SK-N-SH (cell line): ENCODE measurements around the gene EIF3A. TPM values are rescaled to one million over a fixed set of nuclear protein-coding genes. Genes with fewer than 3 reads are reported as not detected.

ENCODE experiments used
- CTCF ChIA-PET: fragments of 300-600, 350-600 bp; formaldehyde crosslinking; extraction: SDS; loops from one replicate; lab custom pipeline; 2021; lab: Yijun Ruan, JAX
- POLR2A ChIA-PET: fragments of 350-600 bp; sonication (Branson Sonifier 250); formaldehyde crosslinking; extraction: SDS; loops from one replicate; lab custom pipeline; 2020; ENCODE audit warnings: antibody characterized with exemption, inconsistent platforms; lab: Yijun Ruan, JAX
- DNase-seq: peaks from one replicate; pipeline ENCODE4 v3.0.0; 2012
- H2AFZ ChIP-seq: fragments of 200-600 bp; sonication (generic); 2 replicates; pipeline ENCODE4 v1.8.1; 2016; ENCODE audit warnings: antibody characterized with exemption, mild to moderate bottlenecking, low read depth
- H3F3A ChIP-seq: fragments of 200-600 bp; sonication (generic); replicated peaks from 2 replicates; pipeline ENCODE3; 2016; ENCODE audit warnings: antibody characterized with exemption, mild to moderate bottlenecking; ENCODE audit not compliant: insufficient read depth
- H3K27ac ChIP-seq, 2 experiments: fragments of 200-500 bp in 1 of 2; fragments of 200-600 bp in 1 of 2; sonication (Bioruptor generic) in 1 of 2; sonication (generic), shearing (Covaris generic) in 1 of 2; 2 replicates each; pipeline versions ENCODE4 v1.5.1 to v1.6.1; 2014 to 2016; ENCODE audit warnings: low read depth in 2 of 2, inconsistent platforms in 1 of 2, low read length in 1 of 2, mild to moderate bottlenecking in 1 of 2, mixed read lengths in 1 of 2
- H3K27me3 ChIP-seq: fragments of 200-600 bp; sonication (generic), shearing (Covaris generic); 2 replicates; pipeline ENCODE4 v1.6.1; 2016; ENCODE audit warnings: mixed run types; ENCODE audit not compliant: insufficient read depth
- H3K36me3 ChIP-seq, 2 experiments: fragments of 200-500 bp in 1 of 2; fragments of 200-600 bp in 1 of 2; sonication (Bioruptor generic) in 1 of 2; sonication (generic) in 1 of 2; replicated peaks in 1 of 2; 2 replicates each; pipeline versions ENCODE3 to v1.5.1; 2014 to 2016; ENCODE audit warnings: low read length in 1 of 2, mild to moderate bottlenecking in 1 of 2; ENCODE audit not compliant: insufficient read depth in 2 of 2, control insufficient read depth in 1 of 2
- H3K4me1 ChIP-seq, 2 experiments: fragments of 200-500 bp in 1 of 2; fragments of 200-600 bp in 1 of 2; sonication (Bioruptor generic) in 1 of 2; sonication (generic), shearing (Covaris generic) in 1 of 2; 2 replicates each; pipeline versions ENCODE4 v1.5.1 to v1.6.1; 2014 to 2016; ENCODE audit warnings: low read depth in 1 of 2, low read length in 1 of 2, mixed run types in 1 of 2; ENCODE audit not compliant: insufficient read depth in 2 of 2, control insufficient read depth in 1 of 2
- H3K4me2 ChIP-seq: fragments of 200-600 bp; sonication (generic), shearing (Covaris generic); 2 replicates; pipeline ENCODE4 v1.6.1; 2017; ENCODE audit warnings: mixed run types
- H3K4me3 ChIP-seq, 2 experiments: fragments of 200-500 bp in 1 of 2; fragments of 200-600 bp in 1 of 2; sonication (Bioruptor generic) in 1 of 2; sonication (generic), shearing (Covaris generic) in 1 of 2; 2 replicates each; pipeline versions ENCODE4 v1.5.1 to v1.8.1; 2014 to 2016; ENCODE audit warnings: low read depth in 2 of 2, inconsistent platforms in 1 of 2, low read length in 1 of 2, mild to moderate bottlenecking in 1 of 2, mixed read lengths in 1 of 2, moderate library complexity in 1 of 2
- H3K79me2 ChIP-seq: fragments of 200-600 bp; sonication (generic); 2 replicates; pipeline ENCODE4 v1.8.1; 2017; ENCODE audit warnings: mild to moderate bottlenecking; ENCODE audit not compliant: insufficient read depth
- H3K9ac ChIP-seq: fragments of 200-600 bp; sonication (generic); 2 replicates; pipeline ENCODE4 v1.6.1; 2017; ENCODE audit warnings: mixed run types
- H3K9me2 ChIP-seq: fragments of 200-600 bp; sonication (generic); 2 replicates; pipeline ENCODE4 v1.6.1; 2017; ENCODE audit warnings: mixed run types
- H3K9me3 ChIP-seq: fragments of 200-600 bp; sonication (generic); 2 replicates; pipeline ENCODE4 v1.6.1; 2017; ENCODE audit warnings: mixed run types, mild to moderate bottlenecking, moderate library complexity
- H4K20me1 ChIP-seq: fragments of 200-600 bp; sonication (generic); 2 replicates; pipeline ENCODE4 v1.6.1; 2017; ENCODE audit warnings: mild to moderate bottlenecking, mixed run types; ENCODE audit not compliant: insufficient read depth
- CHD2 ChIP-seq: fragments of 150-350 bp; IDR thresholded peaks from 2 replicates; pipeline ENCODE4 v1.6.1; 2018; ENCODE audit warnings: low read length; ENCODE audit not compliant: partially characterized antibody
- ELF1 ChIP-seq: IDR thresholded peaks from 2 replicates; pipeline ENCODE4 v1.4.0; 2012
- EP300 ChIP-seq, 2 experiments: IDR thresholded peaks; 2 replicates each; pipeline versions ENCODE4 v1.4.0 to v1.6.1; 2012; ENCODE audit warnings: borderline replicate concordance in 1 of 2, low read depth in 1 of 2, low read length in 1 of 2
- EZH2phosphoT487 ChIP-seq: fragments of 200-600 bp; sonication (generic); IDR thresholded peaks from 2 replicates; pipeline ENCODE4 v1.6.1; 2017; ENCODE audit warnings: low read depth, mixed run types, mild to moderate bottlenecking, antibody characterized with exemption, moderate library complexity, borderline replicate concordance
- FOSL2 ChIP-seq: IDR thresholded peaks from 2 replicates; pipeline ENCODE4 v1.4.0; 2012; ENCODE audit warnings: low read depth, mild to moderate bottlenecking, moderate library complexity, borderline replicate concordance
- FOXM1 ChIP-seq: IDR thresholded peaks from 2 replicates; pipeline ENCODE4 v1.4.0; 2012; ENCODE audit warnings: low read depth, mild to moderate bottlenecking
- GABPA ChIP-seq: IDR thresholded peaks from 2 replicates; pipeline ENCODE4 v1.4.0; 2012; ENCODE audit warnings: low read depth, mild to moderate bottlenecking
- GATA2 ChIP-seq: sonication (generic); formaldehyde crosslinking; IDR thresholded peaks from 2 replicates; pipeline ENCODE4 v1.5.0; 2020; ENCODE audit warnings: mild to moderate bottlenecking, missing genetic modification reagents
- PBX3 ChIP-seq: IDR thresholded peaks from 2 replicates; pipeline ENCODE4; 2012
- RCOR1 ChIP-seq: fragments of 150-350 bp; IDR thresholded peaks from 2 replicates; pipeline ENCODE4 v1.6.1; 2017; ENCODE audit warnings: antibody characterized with exemption, low read length
- REST ChIP-seq: IDR thresholded peaks from 2 replicates; pipeline ENCODE4 v1.6.1; 2012; ENCODE audit warnings: mild to moderate bottlenecking, low read depth, low read length, moderate library complexity
- TCF12 ChIP-seq: IDR thresholded peaks from 2 replicates; pipeline ENCODE4 v1.4.0; 2012
- TEAD4 ChIP-seq: IDR thresholded peaks from 2 replicates; pipeline ENCODE4 v1.4.0; 2012; ENCODE audit warnings: mild to moderate bottlenecking, borderline replicate concordance; ENCODE audit not compliant: insufficient read depth
- YY1 ChIP-seq: IDR thresholded peaks from 2 replicates; pipeline ENCODE4 v1.4.0; 2012; ENCODE audit warnings: low read depth, mild to moderate bottlenecking
- WGBS: methylation state at CpG from one replicate; pipeline ENCODE4 v1.1.6; 2017; ENCODE audit warnings: low lambda C conversion rate; 5-methylcytosine and 5-hydroxymethylcytosine counted together
- polyA plus RNA-seq, 3 experiments: library from polyadenylated mRNA; depleted of rRNA; stranded (reverse); fragments of >200 nt; gene quantifications; 2 replicates each; pipeline ENCODE4 v1.2.3, GENCODE V29; 2012
- TF ChIP-seq, protein P1 (sequence below): fragments of 200-600 bp; sonication (generic); IDR thresholded peaks from 2 replicates; pipeline ENCODE4 v1.6.1; 2017; ENCODE audit warnings: antibody characterized with exemption, mild to moderate bottlenecking, moderate library complexity
- TF ChIP-seq, protein P2 (sequence below): IDR thresholded peaks from 2 replicates; pipeline ENCODE4 v1.4.0; 2012; ENCODE audit warnings: low read depth, borderline replicate concordance

The EIF3A gene
- polyA plus RNA-seq, 1 of the 3 experiments (the other 2 are of a cell fraction), result 25.8 TPM

DNA sequence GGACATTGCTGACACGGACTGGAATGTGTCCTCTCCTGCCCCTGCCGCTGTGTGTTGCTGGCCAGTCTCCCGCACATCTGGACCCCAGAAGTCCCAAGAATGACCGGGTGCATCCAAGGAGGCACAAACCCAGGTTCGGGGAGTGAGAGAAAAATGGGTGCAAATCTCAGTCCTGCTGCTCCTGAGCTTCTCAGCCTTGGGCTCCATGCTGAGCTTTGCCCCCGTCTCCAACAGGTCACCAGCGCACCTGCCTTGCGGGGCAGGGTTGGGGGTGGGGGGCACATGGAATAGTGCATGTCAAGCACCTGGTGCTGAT lies 57.1 kb downstream of the EIF3A start:
- no peaks in the 10 kb centered on the region for H3K9me3 ChIP-seq
- ChIA-PET CTCF (interaction anchor here (1.1 to 1.7 kb wide), 4 partner anchors 9 to 304 kb away, joined by 3 to 6 read pairs (median 4); no protein-coding TSS in a partner anchor), POLR2A (interaction anchor here (0.7 to 1.8 kb wide), 4 partner anchors 17 to 269 kb away, joined by 3 to 7 read pairs (median 7); partner anchors contain the start of gene CACUL1)
- 0 out of 2 replicates have a peak, but pooled peaks cover 3% of the 10 kb centered on the region for H4K20me1 ChIP-seq
- H3K9ac ChIP-seq, result no peak overlapping the region
- 21% methylated on average over 7 of the region's 8 CpGs for WGBS
- no peak overlapping the region for H3K4me3 ChIP-seq
- no peaks in the 10 kb centered on the region for H3K79me2 ChIP-seq
- peak overlapping the region in 1 of 2 experiments; percentile 80; a peak in 3 of 4 replicates for H3K27ac ChIP-seq
- no peaks in the 10 kb centered on the region for H3K9me2 ChIP-seq
- H2AFZ ChIP-seq, result no peak overlapping the region
- no peak for DNase-seq
- H3K27me3 ChIP-seq, result no peaks in the 10 kb centered on the region
- peaks cover 29 to 40% of the 10 kb centered on the region in 2 experiments for H3K4me1 ChIP-seq
- peak overlapping the region; percentile 72 for H3K4me2 ChIP-seq
- peaks cover 23% of the 10 kb centered on the region for H3F3A ChIP-seq
- no peaks in the 10 kb centered on the region for H3K36me3 ChIP-seq
- 0 out of 2 replicates have a peak, but pooled peaks have one; percentile 60 for TF ChIP-seq TCF12
- peak; percentile 1; the same call in 1 of the 2 replicates for TF ChIP-seq RCOR1
- TF ChIP-seq CHD2, result no peak

- ChIA-PET CTCF (interaction anchor here (1.1 to 1.7 kb wide), 4 partner anchors 9 to 303 kb away, joined by 3 to 6 read pairs (median 4); no protein-coding TSS in a partner anchor), POLR2A (interaction anchor here (0.7 to 1.8 kb wide), 5 partner anchors 16 to 269 kb away, joined by 3 to 7 read pairs (median 7); partner anchors contain the start of gene CACUL1)
- Histone ChIP-seq H3K27ac (peak overlapping the region in 1 of 2 experiments; percentile 80; a peak in 3 of 4 replicates), H3K9me2 (no peaks in the 10 kb centered on the region), H3K27me3 (no peaks in the 10 kb centered on the region), H3K4me2 (peak overlapping the region; percentile 72), H3K4me1 (peaks cover 29 to 40% of the 10 kb centered on the region in 2 experiments), H3F3A (peaks cover 19% of the 10 kb centered on the region), H3K4me3 (no peak overlapping the region), H3K9me3 (no peaks in the 10 kb centered on the region), H3K9ac (no peak overlapping the region), H2AFZ (no peak overlapping the region), H3K36me3 (no peaks in the 10 kb centered on the region), H3K79me2 (no peaks in the 10 kb centered on the region), H4K20me1 (0 out of 2 replicates have a peak, but pooled peaks cover 3% of the 10 kb centered on the region)
- peak; percentile 80 for DNase-seq
- 31% methylated on average over 8 of the region's 8 CpGs for whole genome bisulfite sequencing
- TF ChIP-seq, protein P1, sequence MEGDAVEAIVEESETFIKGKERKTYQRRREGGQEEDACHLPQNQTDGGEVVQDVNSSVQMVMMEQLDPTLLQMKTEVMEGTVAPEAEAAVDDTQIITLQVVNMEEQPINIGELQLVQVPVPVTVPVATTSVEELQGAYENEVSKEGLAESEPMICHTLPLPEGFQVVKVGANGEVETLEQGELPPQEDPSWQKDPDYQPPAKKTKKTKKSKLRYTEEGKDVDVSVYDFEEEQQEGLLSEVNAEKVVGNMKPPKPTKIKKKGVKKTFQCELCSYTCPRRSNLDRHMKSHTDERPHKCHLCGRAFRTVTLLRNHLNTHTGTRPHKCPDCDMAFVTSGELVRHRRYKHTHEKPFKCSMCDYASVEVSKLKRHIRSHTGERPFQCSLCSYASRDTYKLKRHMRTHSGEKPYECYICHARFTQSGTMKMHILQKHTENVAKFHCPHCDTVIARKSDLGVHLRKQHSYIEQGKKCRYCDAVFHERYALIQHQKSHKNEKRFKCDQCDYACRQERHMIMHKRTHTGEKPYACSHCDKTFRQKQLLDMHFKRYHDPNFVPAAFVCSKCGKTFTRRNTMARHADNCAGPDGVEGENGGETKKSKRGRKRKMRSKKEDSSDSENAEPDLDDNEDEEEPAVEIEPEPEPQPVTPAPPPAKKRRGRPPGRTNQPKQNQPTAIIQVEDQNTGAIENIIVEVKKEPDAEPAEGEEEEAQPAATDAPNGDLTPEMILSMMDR, result no peak
- peak; percentile 89 for TF ChIP-seq TCF12
- peak; percentile 69 for TF ChIP-seq CHD2
- 0 out of 2 replicates have a peak, but pooled peaks have one; percentile 19 for TF ChIP-seq TEAD4
- TF ChIP-seq EP300 (IDR thresholded peaks at IDR 0.05; ENCODE audit: borderline replicate concordance in 1 of 2, low read depth in 1 of 2, low read length in 1 of 2), result peak; percentile 52 to 95; a peak in 2 of 4 replicates
- TF ChIP-seq YY1, result no peak
- TF ChIP-seq ELF1, result no peak
- no peak for TF ChIP-seq REST
- TF ChIP-seq FOSL2, result no peak
- TF ChIP-seq PBX3, result peak; percentile 52
- peak; percentile 86; the same call in 1 of the 2 replicates for TF ChIP-seq RCOR1
- peak; percentile 97 for TF ChIP-seq GATA2 (CRISPR knock-in tag)
- TF ChIP-seq GABPA, result no peak
- no peak for TF ChIP-seq EZH2phosphoT487
- TF ChIP-seq, protein P2, sequence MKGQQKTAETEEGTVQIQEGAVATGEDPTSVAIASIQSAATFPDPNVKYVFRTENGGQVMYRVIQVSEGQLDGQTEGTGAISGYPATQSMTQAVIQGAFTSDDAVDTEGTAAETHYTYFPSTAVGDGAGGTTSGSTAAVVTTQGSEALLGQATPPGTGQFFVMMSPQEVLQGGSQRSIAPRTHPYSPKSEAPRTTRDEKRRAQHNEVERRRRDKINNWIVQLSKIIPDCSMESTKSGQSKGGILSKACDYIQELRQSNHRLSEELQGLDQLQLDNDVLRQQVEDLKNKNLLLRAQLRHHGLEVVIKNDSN, result 0 out of 2 replicates have a peak, but pooled peaks have one; percentile 7
- no peak for TF ChIP-seq FOXM1
These were observed 57.6 kb downstream of the EIF3A start for GRCh38 chr10:119022846-119023552.
